GM18507 (cell line): ENCODE results near the gene MPL.

ENCODE experiments used
- DNase-seq: peaks from one replicate; pipeline ENCODE4 v3.0.0; 2011; ENCODE audit warnings: low read depth; ENCODE audit not compliant: insufficient read length; ENCODE audit errors: extremely low spot score
- FAIRE-seq: peaks from 2 replicates; lab custom pipeline; 2011; peaks lifted over from hg19 to GRCh38; lab: Jason Lieb, UNC

The MPL gene

DNA sequence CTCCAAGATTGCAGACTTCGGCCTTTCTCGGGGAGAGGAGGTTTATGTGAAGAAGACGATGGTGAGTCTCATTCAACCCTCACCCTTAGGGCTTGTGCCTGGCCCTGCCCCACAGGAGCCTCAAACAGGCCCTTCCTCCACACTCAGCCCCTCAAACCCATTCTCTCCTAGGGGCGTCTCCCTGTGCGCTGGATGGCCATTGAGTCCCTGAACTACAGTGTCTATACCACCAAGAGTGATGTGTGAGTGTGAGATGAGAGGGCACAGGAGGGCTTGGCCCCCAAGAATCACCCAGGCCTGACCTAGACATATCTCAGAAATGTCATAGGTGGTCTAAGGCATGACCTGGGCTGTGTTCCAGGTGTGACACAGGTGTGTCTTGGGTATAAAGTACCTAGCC is 18.3 kb upstream of the MPL start:
- FAIRE-seq: no peak
- no peak for DNase-seq

DNA sequence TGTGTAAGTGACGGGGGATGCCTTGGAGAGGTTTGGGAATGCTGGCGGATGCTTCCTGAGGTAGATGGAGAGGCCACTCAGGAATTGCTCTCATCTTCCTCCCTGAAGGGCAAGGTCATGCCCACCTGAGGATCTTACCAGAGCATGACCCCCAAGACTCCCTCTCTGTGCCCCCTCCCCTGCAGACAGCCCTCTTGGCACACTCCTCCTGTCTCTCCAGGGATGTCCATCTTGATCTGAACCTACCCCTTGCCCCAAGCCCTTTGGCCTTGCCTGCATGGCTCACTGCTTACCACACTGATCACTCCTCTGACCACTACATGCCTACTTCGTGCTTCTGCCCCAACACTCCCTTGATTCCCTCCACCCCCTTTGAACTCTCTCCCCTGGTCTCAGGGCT is 17.9 kb upstream of the MPL start:
- no peak for FAIRE-seq
- DNase-seq: no peak

DNA sequence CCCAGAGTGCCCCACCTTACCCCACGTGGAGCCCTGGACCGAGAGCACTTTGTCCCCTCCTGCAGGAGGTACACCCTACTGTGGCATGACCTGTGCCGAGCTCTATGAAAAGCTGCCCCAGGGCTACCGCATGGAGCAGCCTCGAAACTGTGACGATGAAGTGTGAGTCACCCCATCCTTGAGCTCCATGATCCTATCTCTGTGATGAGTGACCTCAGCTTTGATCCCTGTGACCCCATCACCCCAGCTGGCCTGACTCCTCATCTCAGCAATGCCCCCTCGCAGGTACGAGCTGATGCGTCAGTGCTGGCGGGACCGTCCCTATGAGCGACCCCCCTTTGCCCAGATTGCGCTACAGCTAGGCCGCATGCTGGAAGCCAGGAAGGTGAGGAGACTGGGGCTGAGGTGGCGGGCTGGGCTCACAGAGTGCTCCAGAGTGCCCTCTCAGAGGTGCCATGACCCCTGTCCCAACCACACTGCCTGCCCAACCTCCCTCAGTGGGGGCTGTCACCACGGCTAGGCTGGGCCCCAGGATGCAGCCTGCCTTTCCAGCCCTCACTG is 16.2 kb upstream of the MPL start:
- DNase-seq: no peak
- FAIRE-seq: no peak

DNA sequence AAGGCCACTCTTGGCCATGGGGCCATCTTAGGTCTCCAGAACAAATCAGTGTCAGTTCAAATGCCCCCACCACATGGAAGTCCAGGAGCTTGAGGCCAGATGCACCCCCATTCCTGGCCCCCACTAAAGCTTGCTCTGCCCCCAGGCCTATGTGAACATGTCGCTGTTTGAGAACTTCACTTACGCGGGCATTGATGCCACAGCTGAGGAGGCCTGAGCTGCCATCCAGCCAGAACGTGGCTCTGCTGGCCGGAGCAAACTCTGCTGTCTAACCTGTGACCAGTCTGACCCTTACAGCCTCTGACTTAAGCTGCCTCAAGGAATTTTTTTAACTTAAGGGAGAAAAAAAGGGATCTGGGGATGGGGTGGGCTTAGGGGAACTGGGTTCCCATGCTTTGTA is 15.1 kb upstream of the MPL start:
- no peak for DNase-seq
- no peak for FAIRE-seq

GRCh38 chr1:43324810-43325209 is 12.8 kb upstream of the MPL start:
- FAIRE-seq (no peak), DNase-seq (no peak)

- FAIRE-seq (no peak), DNase-seq (no peak)
Measured at GRCh38 chr1:43325381-43325780, 12.2 kb upstream of the MPL start.

DNA sequence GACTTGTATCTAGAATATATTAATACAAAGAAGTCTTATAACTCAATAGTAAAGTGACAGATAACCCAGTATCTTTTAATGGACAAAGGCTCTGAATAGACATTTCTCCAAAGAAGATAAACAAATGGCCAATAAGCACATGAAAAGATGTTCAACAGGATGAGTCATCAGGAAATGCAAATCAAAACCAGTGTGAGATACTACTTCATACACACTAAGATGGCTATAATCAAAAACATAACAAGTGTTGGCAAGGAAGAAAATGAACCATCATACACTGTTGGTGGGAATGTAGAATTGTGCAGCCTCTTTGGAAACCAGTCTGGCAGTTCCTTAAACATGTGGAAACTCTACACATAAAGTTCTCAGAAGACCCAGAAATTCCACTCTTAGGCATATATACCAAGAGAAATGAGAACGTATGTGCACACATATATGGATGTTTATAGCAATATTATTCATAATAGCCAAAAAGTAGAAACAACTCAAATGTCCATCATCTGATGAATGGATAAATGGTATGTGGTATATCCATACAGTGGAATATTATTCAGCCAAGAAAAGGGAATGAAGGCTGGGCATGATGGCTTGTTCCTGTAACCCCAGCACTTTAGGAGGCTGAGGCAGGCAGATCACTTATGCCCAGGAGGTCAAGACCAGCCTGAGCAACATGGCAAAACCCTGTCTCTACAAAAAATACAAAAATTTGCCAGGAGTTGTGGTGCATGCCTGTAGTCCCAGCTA is 9.9 kb upstream of the MPL start:
- FAIRE-seq (no peak), DNase-seq (no peak)

DNA sequence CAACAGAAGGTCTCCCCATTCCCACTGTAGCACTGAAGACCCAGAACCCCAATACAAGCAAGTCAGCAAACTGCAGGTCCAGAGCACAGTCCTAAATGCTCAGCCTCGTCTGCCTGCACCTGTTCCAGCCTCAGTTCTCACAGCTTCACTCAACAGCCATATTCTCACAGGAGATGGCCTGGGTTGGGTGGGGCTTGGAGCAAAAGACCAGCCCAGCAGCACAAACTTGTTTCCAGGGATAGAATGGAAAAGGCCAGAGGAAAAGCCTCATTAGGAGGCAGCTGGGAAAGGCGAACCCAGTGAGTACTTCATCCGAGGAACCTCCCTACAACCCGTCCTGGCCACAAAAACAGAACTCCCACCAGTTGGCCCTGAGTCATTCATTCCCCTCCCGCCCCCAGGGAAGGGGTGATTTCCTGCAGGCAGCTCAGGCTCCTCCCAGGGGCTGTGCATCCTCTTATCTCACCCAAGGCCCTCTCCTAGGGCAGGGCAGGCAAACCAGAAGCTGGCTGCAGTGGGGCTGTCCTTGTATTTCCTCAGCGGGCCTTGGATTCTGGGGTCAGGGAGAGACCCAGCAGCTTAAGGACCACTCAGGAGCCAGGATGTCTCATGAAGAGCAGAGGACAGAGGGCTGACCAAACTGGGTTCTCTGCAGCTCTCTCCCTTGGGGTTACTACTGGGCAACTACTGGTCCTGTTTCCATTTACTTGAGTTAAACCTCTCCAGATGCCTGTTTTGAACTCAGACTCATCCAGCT is 7.4 kb upstream of the MPL start:
- peak; percentile 68 for FAIRE-seq
- peak; percentile 25 for DNase-seq

- no peak for DNase-seq
- no peak for FAIRE-seq
Measured at GRCh38 chr1:43331688-43332087, 5.9 kb upstream of the MPL start.

DNA sequence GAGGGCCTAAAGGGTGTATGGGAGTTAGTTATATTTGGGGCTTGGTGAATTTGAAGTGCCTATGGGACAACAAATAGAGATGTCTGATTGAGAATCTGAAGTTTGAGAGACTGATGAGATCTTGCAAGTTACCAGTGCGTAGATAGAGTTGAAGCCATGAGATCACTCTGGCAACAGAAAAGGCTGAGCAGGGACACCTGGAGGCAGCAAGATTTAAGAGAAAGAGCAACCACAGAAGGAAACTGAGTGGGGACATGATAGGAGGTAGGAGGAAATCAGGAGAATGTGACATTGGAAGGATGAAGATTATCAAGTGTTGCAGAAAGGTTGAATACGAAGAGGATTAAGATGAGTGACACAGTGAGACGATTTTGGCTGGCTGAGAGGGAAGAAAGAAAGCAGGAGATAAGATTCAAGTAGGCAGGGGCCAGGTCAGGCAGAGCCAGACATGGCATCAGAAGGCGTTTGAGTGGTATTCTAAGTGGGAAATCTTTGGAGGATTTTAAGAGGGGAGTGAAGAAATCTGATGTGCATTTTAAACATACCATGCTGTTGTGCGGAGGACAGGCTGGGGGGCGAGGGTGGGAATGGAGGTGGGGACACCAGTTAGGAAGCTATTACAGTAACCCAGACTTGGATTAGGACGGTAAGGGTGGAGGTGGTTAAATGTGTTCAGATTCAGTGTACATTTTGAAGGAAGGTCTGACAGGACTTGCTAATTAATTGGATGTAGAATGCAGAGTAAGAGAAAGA is 3.0 kb upstream of the MPL start:
- DNase-seq (no peak), FAIRE-seq (no peak)

DNA sequence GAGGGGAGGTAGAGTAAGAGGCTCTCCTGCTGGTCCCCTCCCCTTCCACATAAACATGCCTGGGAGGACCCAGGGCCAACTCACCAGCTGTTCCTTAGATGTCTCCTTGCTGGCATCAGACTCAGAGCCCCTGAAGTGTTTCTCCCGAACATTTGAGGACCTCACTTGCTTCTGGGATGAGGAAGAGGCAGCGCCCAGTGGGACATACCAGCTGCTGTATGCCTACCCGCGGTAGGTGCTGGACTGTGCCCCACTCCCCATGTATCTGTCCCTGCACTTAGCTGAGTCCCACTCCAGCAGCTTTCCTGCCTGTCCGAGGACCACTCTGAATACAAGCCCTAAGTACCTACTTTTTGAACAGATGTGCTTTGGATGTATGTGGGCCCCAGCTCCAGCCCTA is 383 bp downstream of the MPL start:
- DNase-seq (no peak), FAIRE-seq (no peak)

GRCh38 chr1:43339584-43340232 is 2.1 kb downstream of the MPL start:
- no peak for FAIRE-seq
- no peak for DNase-seq

DNA sequence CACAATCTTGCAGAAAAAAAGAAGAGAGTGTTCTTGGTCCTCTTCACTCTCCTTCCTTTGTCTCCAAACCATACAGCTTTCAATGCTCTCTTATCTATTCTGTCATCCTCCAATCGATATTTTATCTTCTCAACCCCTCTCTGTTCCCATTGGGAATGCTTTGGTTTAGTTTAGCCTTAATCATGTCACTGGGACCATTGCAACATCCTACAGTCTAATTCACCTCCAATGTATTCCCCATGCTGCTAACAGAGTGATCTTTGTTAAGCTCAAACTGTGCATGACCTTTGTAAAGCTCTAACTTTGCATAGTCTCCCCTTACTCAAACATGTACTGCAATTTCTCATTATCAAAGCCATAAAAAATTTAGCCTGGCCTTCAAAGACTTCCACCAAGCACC is 2.9 kb downstream of the MPL start:
- no peak for DNase-seq
- no peak for FAIRE-seq

DNA sequence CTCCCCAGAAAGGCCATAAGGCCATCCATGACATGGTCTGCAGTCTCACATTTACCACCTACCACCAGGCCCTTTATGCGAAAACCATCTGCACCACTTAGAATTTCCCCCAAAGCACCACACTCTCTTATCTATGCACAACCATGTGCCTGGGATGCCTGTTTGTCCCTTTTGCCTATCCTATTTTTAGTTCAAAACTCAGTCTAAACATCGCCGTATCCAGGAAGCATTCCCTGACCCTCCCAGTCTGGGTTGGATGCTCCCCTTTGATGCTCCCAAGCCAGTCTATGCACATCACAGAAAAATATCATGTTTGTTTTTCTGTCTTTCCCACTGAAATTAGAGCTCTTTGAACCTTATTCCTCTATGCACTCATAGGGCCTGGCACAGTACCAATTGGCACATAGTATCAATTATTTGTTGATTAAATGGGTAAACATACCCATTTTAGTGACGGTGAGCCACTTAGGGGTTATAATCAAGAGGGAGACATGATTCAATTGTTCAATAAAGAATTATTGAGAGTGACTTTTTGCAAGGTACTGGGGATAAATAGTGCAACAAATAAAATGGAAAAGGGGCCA is 6.7 kb downstream of the MPL start:
- DNase-seq: no peak
- no peak for FAIRE-seq

DNA sequence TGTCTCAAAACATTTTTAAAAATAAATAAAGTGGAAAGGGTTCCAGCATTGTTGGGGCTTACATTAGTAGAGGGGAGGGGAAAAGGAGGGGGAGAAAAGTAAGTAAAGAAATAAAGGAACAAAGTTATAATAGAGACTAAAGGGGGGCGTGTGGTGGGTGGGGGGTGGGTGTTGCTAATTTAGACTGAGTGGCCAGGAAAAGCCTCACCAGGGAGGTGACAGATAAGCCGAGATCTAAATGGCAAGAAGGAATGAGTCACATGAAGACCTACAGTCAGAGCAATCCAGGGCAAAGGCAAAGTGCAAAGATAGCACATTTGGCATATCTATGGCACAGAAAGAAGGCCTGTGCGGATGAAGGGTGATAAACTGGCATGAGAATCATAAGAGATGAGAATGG is 7.5 kb downstream of the MPL start:
- FAIRE-seq (no peak), DNase-seq (no peak)

GRCh38 chr1:43346636-43347035 is 9.0 kb downstream of the MPL start:
- FAIRE-seq (no peak), DNase-seq (no peak)

GRCh38 chr1:43348343-43348808 is 10.8 kb downstream of the MPL start:
- DNase-seq (no peak), FAIRE-seq (no peak)

- DNase-seq (peak; percentile 55), FAIRE-seq (peak; percentile 69)
Measured at GRCh38 chr1:43348809-43349593, 11.4 kb downstream of the MPL start.
